Uterus (tissue), 2 donors: ENCODE measurements around the gene ZFPM1.

Experiments used
- POLR2A ChIP-seq, 2 donors: fragments of 450-650 bp; IDR thresholded peaks; one replicate each; pipeline ENCODE4 v1.6.1; 2016; ENCODE audit warnings: antibody characterized with exemption in 2 of 2, mild to moderate bottlenecking in 1 of 2, moderate library complexity in 1 of 2
- TF ChIP-seq, protein P1 (sequence below), 4 experiments: fragments of 200-600 bp in 2 of 4; fragments of 450-650 bp in 2 of 4; sonication (generic) in 2 of 4; IDR thresholded peaks; one replicate each; pipeline ENCODE4 v1.5.1; 2016 to 2019; ENCODE audit warnings: antibody characterized with exemption in 4 of 4, mild to moderate bottlenecking in 2 of 4, moderate library complexity in 1 of 4

DNA sequence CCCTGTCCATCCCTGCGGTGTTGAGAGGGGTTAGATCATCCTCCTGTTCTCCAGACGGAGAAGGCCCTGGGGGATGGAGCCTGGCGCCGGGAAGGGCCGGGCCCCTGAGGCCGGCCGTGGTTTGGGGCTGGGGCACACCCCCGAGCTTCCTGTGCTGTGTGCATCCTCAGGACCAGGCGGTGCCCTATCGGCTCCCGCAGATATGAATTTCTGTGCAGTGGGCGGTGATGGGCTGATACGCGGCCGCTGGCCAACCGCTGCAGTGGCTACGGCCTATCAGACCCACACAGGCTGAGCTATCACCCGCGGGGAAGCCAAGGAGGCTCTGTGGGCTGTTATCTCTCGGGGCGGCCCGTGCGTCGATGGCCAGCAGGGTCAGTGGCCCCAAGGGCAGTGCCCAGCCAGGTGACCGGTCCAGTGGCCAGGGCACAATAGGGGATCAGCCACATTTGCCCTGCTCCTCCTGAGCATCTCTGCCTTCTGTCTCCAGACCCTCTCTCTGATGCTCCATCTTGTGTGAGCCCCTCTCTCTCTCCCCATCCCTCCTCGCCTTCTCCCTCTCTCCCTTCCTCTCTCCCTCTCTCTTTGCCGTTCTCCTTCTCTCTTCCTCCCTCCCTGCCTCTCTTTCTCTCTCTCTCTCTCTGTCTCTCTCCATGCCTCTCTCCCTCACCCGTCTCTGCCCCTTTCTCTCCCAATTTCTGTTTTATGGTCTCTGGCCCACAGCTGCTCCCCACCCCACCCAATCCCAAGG, 38.7 kb downstream of the ZFPM1 start:
- TF ChIP-seq, protein P1, sequence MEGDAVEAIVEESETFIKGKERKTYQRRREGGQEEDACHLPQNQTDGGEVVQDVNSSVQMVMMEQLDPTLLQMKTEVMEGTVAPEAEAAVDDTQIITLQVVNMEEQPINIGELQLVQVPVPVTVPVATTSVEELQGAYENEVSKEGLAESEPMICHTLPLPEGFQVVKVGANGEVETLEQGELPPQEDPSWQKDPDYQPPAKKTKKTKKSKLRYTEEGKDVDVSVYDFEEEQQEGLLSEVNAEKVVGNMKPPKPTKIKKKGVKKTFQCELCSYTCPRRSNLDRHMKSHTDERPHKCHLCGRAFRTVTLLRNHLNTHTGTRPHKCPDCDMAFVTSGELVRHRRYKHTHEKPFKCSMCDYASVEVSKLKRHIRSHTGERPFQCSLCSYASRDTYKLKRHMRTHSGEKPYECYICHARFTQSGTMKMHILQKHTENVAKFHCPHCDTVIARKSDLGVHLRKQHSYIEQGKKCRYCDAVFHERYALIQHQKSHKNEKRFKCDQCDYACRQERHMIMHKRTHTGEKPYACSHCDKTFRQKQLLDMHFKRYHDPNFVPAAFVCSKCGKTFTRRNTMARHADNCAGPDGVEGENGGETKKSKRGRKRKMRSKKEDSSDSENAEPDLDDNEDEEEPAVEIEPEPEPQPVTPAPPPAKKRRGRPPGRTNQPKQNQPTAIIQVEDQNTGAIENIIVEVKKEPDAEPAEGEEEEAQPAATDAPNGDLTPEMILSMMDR (IDR thresholded peaks at IDR 0.05) = no peak
- no peak for TF ChIP-seq POLR2A (IDR thresholded peaks at IDR 0.05)
